A549 (cell line): ENCODE measurements around the gene ISCU. TPM values are rescaled to one million over a fixed set of nuclear protein-coding genes. Genes with fewer than 3 reads are reported as not detected.

ENCODE experiments used
- ATAC-seq, 2 experiments: fragments of 200-7000 bp in 1 of 2; fragments of >200 bp in 1 of 2; cut with Nextera tagmentation in 1 of 2; cut with Tn5 transposase in 1 of 2; 3 replicates each; pipeline versions ENCODE4 v1.8.0 to v1.9.1; 2018 to 2020; ENCODE audit warnings: mild to moderate bottlenecking in 1 of 2, moderate library complexity in 1 of 2
- CTCF ChIA-PET: fragments of 300-600 bp; sonication (Branson Sonifier 250); formaldehyde crosslinking; extraction: SDS; loops from one replicate; lab custom pipeline; 2021; ENCODE audit warnings: antibody characterized with exemption, inconsistent platforms; lab: Yijun Ruan, JAX
- POLR2A ChIA-PET: fragments of 350-600 bp; formaldehyde crosslinking; extraction: SDS; loops from one replicate; lab custom pipeline; 2021; ENCODE audit warnings: antibody characterized with exemption, inconsistent platforms; lab: Yijun Ruan, JAX
- DNase-seq, 2 experiments: peaks; one replicate each; pipeline versions ENCODE4 v3.0.0 to v3.0.0-alpha.2; 2011 to 2016; ENCODE audit warnings: low read depth in 1 of 2, low spot score in 1 of 2
- FAIRE-seq: peaks from 2 replicates; lab custom pipeline; 2011; peaks lifted over from hg19 to GRCh38; lab: Jason Lieb, UNC
- H3K27ac ChIP-seq, 2 experiments: fragments of >200 bp; sonication (Bioruptor Twin); formaldehyde crosslinking; 3 replicates each; pipeline ENCODE4 v1.5.1; 2016 to 2017
- H3K4me1 ChIP-seq: fragments of >200 bp; sonication (Bioruptor Twin); formaldehyde crosslinking; 3 replicates; pipeline ENCODE4 v1.6.1; 2016
- H3K4me2 ChIP-seq: fragments of >200 bp; sonication (Bioruptor Twin); formaldehyde crosslinking; 3 replicates; pipeline ENCODE4 v1.6.1; 2016
- H3K4me3 ChIP-seq: fragments of >200 bp; sonication (Bioruptor Twin); formaldehyde crosslinking; 3 replicates; pipeline ENCODE4 v1.5.1; 2016
- H3K9me3 ChIP-seq: fragments of >200 bp; sonication (Bioruptor Twin); formaldehyde crosslinking; 3 replicates; pipeline ENCODE4 v1.6.1; 2016
- BCL3 ChIP-seq: fragments of >200 bp; sonication (Bioruptor Twin); formaldehyde crosslinking; IDR thresholded peaks from 3 replicates; pipeline ENCODE4 v1.6.1; 2016
- BHLHE40 ChIP-seq: IDR thresholded peaks from 2 replicates; pipeline ENCODE4 v1.6.1; 2012; ENCODE audit warnings: low read depth, low read length, inconsistent platforms
- EHMT2 ChIP-seq: fragments of 200-600 bp; sonication (generic); IDR thresholded peaks from 2 replicates; pipeline ENCODE4 v1.6.1; 2016; ENCODE audit warnings: antibody characterized with exemption, low read depth, mild to moderate bottlenecking, moderate library complexity
- EP300 ChIP-seq, 2 experiments: fragments of >200 bp; sonication (Bioruptor Twin); formaldehyde crosslinking; IDR thresholded peaks; 2 replicates in 1 of 2; 3 replicates in 1 of 2; pipeline ENCODE4 v1.6.1; 2016 to 2017
- ESRRA ChIP-seq: fragments of 150-350 bp; IDR thresholded peaks from 2 replicates; pipeline ENCODE4 v1.6.1; 2014; ENCODE audit warnings: mild to moderate bottlenecking, low read length, borderline replicate concordance
- FOSB ChIP-seq: fragments of 250-450 bp; sonication (Bioruptor Pico); IDR thresholded peaks from 2 replicates; pipeline ENCODE4 v1.5.0; 2020; ENCODE audit warnings: mild to moderate bottlenecking, moderate library complexity
- GATA3 ChIP-seq: IDR thresholded peaks from 2 replicates; pipeline ENCODE4 v1.6.1; 2012; ENCODE audit warnings: borderline replicate concordance
- HEYL ChIP-seq: fragments of 250-450 bp; sonication (Bioruptor Pico); IDR thresholded peaks from 2 replicates; pipeline ENCODE4 v1.8.0; 2021; ENCODE audit warnings: mild to moderate bottlenecking, moderate library complexity
- HMGXB4 ChIP-seq: fragments of 250-450 bp; sonication (Bioruptor Pico); IDR thresholded peaks from 2 replicates; pipeline ENCODE4 v1.5.0; 2021; ENCODE audit warnings: mild to moderate bottlenecking, moderate library complexity, borderline replicate concordance
- HOXA7 ChIP-seq: fragments of 250-450 bp; sonication (Bioruptor Pico); IDR thresholded peaks from 2 replicates; pipeline ENCODE4 v1.5.0; 2020; ENCODE audit warnings: mild to moderate bottlenecking, moderate library complexity
- HOXB13 ChIP-seq: fragments of 250-450 bp; sonication (Bioruptor Pico); IDR thresholded peaks from 2 replicates; pipeline ENCODE4 v1.5.0; 2020; ENCODE audit warnings: low read depth, mild to moderate bottlenecking, moderate library complexity
- HOXB5 ChIP-seq: fragments of 250-450 bp; sonication (Bioruptor Pico); IDR thresholded peaks from 2 replicates; pipeline ENCODE4 v1.5.0; 2020; ENCODE audit warnings: mild to moderate bottlenecking, moderate library complexity
- JUNB ChIP-seq: fragments of >200 bp; sonication (Bioruptor Twin); formaldehyde crosslinking; IDR thresholded peaks from 2 replicates; pipeline ENCODE4 v1.6.1; 2016
- KDM1A ChIP-seq: fragments of 200-600 bp; sonication (generic); IDR thresholded peaks from 2 replicates; pipeline ENCODE4 v1.6.1; 2016; ENCODE audit warnings: low read depth, mild to moderate bottlenecking
- NFE2L2 ChIP-seq: fragments of 150-350 bp; conservative IDR thresholded peaks from 2 replicates; pipeline ENCODE4 v1.6.1; 2014; ENCODE audit warnings: low read length
- POLR2A ChIP-seq: IDR thresholded peaks from 2 replicates; pipeline ENCODE4 v1.6.1; 2012; ENCODE audit warnings: mild to moderate bottlenecking, low read length
- RFX5 ChIP-seq: fragments of 450-650 bp; IDR thresholded peaks from 2 replicates; pipeline ENCODE4 v1.7.1; 2014; ENCODE audit warnings: antibody characterized with exemption, mild to moderate bottlenecking, moderate library complexity
- TFCP2L1 ChIP-seq: fragments of 250-450 bp; sonication (Bioruptor Pico); IDR thresholded peaks from 2 replicates; pipeline ENCODE4 v1.5.0; 2021; ENCODE audit warnings: mild to moderate bottlenecking
- TP53 ChIP-seq: fragments of 250-450 bp; sonication (Bioruptor Pico); IDR thresholded peaks from 2 replicates; pipeline ENCODE4 v1.5.0; 2021; ENCODE audit warnings: mild to moderate bottlenecking, moderate library complexity
- whole genome bisulfite sequencing: methylation state at CpG from one replicate; pipeline ENCODE4 v1.1.6; 2017; ENCODE audit errors: missing lambda C conversion rate; 5-methylcytosine and 5-hydroxymethylcytosine counted together
- polyA plus RNA-seq, 4 experiments: library from polyadenylated mRNA; depleted of rRNA in 3 of 4; stranded (reverse); fragments of >200 nt; fragmentation: RNase III in 1 of 4; extraction: RNeasy Plus Mini Kit Qiagen cat#74134 plus additional on column Dnase treatment in 1 of 4; gene quantifications; 2 replicates in 3 of 4; 3 replicates in 1 of 4; pipeline ENCODE4 v1.2.3, GENCODE V29; 2011 to 2017
- TF ChIP-seq, protein P1 (sequence below): fragments of 200-600 bp; sonication (generic); IDR thresholded peaks from 2 replicates; pipeline ENCODE4 v1.6.1; 2016; ENCODE audit warnings: antibody characterized with exemption, mild to moderate bottlenecking, moderate library complexity
- TF ChIP-seq, protein P2 (sequence below): IDR thresholded peaks from 2 replicates; pipeline ENCODE4 v1.6.1; 2012; ENCODE audit warnings: low read depth, borderline replicate concordance

Gene ISCU
- polyA plus RNA-seq, 2 of the 4 experiments (the other 2 are of a cell fraction): 97.5 to 174 TPM

DNA sequence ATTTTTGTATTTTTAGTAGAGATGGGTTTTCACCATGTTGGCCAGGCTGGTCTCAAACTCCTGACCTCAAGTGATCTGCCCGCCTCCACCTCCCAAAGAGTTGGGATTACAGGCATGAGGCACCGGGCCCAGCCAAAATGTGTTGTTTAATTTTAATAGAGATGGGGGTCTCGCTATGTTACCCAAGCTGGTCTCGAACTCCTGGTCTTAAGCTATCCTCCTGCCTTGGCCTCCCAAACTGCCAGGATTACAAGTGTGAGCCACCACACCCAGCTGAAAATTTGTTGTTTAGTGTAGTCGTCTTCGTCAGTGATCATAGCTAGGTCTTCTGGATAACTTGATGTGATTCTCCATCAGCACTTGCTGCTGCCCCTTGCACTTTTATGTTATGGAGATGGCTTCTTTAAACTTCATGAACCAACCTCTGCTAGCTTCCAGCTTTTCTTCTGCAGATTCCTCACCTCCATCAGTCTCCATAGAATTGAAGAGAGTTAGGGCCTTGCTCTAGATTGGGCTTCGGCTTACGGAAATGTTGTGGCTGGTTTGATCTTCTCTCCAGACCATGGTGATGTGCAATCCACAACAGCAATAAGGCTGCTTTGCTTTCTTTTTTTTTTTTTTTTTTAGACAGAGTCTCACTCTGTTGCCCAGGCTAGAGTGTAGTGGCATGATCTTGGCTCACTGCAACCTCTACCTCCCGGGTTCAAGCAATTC, 13.0 kb downstream of the ISCU start (continued):
- TF ChIP-seq TFCP2L1 (CRISPR knock-in tag): no peak
- TF ChIP-seq BHLHE40: no peak
- TF ChIP-seq HMGXB4 (CRISPR knock-in tag): no peak

DNA sequence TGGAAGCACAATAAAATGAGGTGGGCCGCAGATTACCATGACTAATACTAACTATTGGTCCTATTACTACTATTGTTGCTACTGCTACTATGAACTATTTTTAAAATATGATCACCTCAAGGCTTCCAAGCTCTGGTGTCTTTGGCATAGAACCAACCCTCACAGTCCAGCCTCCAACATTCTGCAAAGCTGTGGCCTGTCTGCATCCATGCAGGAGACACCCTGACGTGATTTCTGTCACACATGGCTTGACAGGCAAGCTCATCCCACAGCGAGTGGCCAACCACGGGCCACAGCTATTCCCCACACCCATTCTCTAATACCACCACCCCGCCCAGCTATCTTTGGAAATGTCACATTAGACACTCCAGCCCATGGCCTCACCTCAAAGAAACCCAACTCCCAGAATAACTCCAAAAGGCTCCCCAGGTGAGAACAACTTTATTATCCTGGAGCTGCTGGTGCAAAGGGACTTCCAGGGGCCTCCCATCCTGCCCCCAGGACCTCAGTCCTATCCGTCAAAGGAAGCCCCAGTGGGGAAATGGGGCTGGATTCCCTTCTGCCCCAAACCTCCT, 14.4 kb downstream of the ISCU start:
- Histone ChIP-seq H3K4me2 (no peak overlapping the region), H3K4me3 (no peak overlapping the region), H3K9me3 (no peaks in the 10 kb centered on the region)
- CTCF ChIA-PET: interaction anchor here (0.8 to 22.8 kb wide), 5 partner anchors 12 to 88 kb away, joined by 3 to 533 read pairs (median 8); no protein-coding TSS in a partner anchor
- no peak for ATAC-seq
- no peak for DNase-seq
- TF ChIP-seq TP53 (CRISPR knock-in tag) (no peak), HOXB13 (no peak)
- TF ChIP-seq, all 56 proteins: peak for 0
- Histone ChIP-seq H3K27ac (no peak overlapping the region), H3K4me1 (no peaks in the 10 kb centered on the region)
- FAIRE-seq: no peak
- POLR2A ChIA-PET: no interaction called here
- WGBS: 23% methylated on average over 6 of the region's 6 CpGs

- ChIA-PET CTCF (interaction anchor here (1.4 to 22.8 kb wide), 3 partner anchors 13 to 36 kb away, joined by 4 to 533 read pairs (median 9); no protein-coding TSS in a partner anchor), POLR2A (no interaction called here)
- no peak overlapping the region for H3K4me2 ChIP-seq
- H3K4me1 ChIP-seq: no peaks in the 10 kb centered on the region
- H3K9me3 ChIP-seq: no peaks in the 10 kb centered on the region
- no peak for FAIRE-seq
- no peak for TF ChIP-seq ESRRA
- no peak for TF ChIP-seq POLR2A
- no peak for TF ChIP-seq RFX5
- TF ChIP-seq HOXB13: no peak
- no peak for TF ChIP-seq BHLHE40
- TF ChIP-seq, protein P1, sequence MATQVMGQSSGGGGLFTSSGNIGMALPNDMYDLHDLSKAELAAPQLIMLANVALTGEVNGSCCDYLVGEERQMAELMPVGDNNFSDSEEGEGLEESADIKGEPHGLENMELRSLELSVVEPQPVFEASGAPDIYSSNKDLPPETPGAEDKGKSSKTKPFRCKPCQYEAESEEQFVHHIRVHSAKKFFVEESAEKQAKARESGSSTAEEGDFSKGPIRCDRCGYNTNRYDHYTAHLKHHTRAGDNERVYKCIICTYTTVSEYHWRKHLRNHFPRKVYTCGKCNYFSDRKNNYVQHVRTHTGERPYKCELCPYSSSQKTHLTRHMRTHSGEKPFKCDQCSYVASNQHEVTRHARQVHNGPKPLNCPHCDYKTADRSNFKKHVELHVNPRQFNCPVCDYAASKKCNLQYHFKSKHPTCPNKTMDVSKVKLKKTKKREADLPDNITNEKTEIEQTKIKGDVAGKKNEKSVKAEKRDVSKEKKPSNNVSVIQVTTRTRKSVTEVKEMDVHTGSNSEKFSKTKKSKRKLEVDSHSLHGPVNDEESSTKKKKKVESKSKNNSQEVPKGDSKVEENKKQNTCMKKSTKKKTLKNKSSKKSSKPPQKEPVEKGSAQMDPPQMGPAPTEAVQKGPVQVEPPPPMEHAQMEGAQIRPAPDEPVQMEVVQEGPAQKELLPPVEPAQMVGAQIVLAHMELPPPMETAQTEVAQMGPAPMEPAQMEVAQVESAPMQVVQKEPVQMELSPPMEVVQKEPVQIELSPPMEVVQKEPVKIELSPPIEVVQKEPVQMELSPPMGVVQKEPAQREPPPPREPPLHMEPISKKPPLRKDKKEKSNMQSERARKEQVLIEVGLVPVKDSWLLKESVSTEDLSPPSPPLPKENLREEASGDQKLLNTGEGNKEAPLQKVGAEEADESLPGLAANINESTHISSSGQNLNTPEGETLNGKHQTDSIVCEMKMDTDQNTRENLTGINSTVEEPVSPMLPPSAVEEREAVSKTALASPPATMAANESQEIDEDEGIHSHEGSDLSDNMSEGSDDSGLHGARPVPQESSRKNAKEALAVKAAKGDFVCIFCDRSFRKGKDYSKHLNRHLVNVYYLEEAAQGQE: no peak
- TF ChIP-seq HOXB5 (CRISPR knock-in tag): no peak
- TF ChIP-seq KDM1A: no peak
- no peak for TF ChIP-seq JUNB
- TF ChIP-seq HEYL (CRISPR knock-in tag): no peak
- TF ChIP-seq FOSB (CRISPR knock-in tag): no peak
- TF ChIP-seq BCL3: no peak
- TF ChIP-seq GATA3: no peak
- no peak for TF ChIP-seq NFE2L2
- TF ChIP-seq HOXA7 (CRISPR knock-in tag): no peak
- TF ChIP-seq, protein P2, sequence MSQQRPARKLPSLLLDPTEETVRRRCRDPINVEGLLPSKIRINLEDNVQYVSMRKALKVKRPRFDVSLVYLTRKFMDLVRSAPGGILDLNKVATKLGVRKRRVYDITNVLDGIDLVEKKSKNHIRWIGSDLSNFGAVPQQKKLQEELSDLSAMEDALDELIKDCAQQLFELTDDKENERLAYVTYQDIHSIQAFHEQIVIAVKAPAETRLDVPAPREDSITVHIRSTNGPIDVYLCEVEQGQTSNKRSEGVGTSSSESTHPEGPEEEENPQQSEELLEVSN: no peak
- TF ChIP-seq EHMT2: no peak
- no peak for TF ChIP-seq EP300 (IDR thresholded peaks at IDR 0.05)
- no peak overlapping the region for H3K27ac ChIP-seq
- DNase-seq: no peak
- ATAC-seq: no peak
- H3K4me3 ChIP-seq: no peak overlapping the region
Measured at GRCh38 chr12:108577458-108577857, 15.1 kb downstream of the ISCU start.
